Endothelial cell of hepatic sinusoid (primary cell): Measurements from ENCODE around the gene POLR3A.

Source experiments
- in situ Hi-C: cut with HindIII; loops from 2 replicates; pipeline ENCODE4 v1.10.0; 2017; ENCODE audit warnings: low sequenced_read_pairs

Gene POLR3A

GRCh38 chr10:78047314-78047891 lies 18.1 kb upstream of the POLR3A start:
- in situ Hi-C loops: loop anchor here (5.0 to 10.0 kb wide), 6 partner anchors 127 to 610 kb away; no protein-coding TSS in a partner anchor

- in situ Hi-C loops: loop anchor here (5.0 to 10.0 kb wide), 6 partner anchors 128 to 611 kb away; no protein-coding TSS in a partner anchor
Observed at GRCh38 chr10:78046711-78047269, 17.5 kb upstream of the POLR3A start.

DNA sequence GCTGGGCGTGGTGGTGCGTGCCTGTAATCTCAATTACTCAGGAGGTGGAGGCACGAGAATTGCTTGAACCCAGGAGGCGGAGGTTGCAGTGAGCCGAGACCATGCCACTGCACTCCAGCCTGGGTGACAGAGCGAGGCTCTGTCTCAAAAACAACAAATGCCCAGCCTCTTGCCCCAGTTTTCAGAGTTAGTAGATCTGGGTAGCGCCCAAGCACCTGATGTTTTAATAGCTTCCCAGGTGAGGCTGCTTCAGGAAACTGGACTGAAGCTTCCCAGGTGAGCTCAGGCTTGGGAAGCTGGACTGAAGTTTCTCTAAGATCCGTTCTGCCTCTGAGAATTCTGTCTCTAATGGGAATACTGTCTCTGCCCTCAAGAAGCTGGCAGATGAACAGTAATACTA lies 16.5 kb upstream of the POLR3A start:
- in situ Hi-C loops: loop anchor here (5.0 to 10.0 kb wide), 6 partner anchors 129 to 611 kb away; no protein-coding TSS in a partner anchor

DNA sequence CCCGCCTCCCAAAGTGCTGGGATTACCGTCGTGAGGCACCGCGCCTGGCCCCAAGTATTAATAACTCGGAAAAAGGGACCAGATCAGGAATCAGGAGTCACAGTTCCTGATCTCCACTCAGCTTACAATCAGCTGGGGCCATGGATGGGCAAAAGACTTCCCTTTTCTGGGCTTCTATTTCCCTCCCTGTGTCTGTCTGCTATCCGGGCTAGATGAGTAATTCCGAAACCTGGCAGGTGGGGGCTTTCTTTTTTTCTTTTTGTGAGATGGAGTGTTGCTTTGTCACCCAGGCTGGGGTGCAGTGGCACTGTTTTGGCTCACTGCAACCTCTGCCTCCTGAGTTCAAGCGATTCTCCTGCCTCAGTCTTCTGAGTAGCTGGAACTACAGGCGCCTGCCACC lies 15.9 kb upstream of the POLR3A start:
- in situ Hi-C loops: loop anchor here (5.0 to 10.0 kb wide), 6 partner anchors 130 to 612 kb away; no protein-coding TSS in a partner anchor

- in situ Hi-C loops: loop anchor here (5.0 to 10.0 kb wide), 6 partner anchors 130 to 613 kb away; no protein-coding TSS in a partner anchor
Observed at GRCh38 chr10:78044699-78045098, 15.4 kb upstream of the POLR3A start.

- in situ Hi-C loops: loop anchor here (10.0 kb wide), 5 partner anchors 131 to 541 kb away; no protein-coding TSS in a partner anchor
Observed at GRCh38 chr10:78044179-78044578, 14.9 kb upstream of the POLR3A start.

GRCh38 chr10:78042752-78043104 lies 13.4 kb upstream of the POLR3A start:
- in situ Hi-C loops: loop anchor here (10.0 kb wide), 5 partner anchors 132 to 542 kb away; no protein-coding TSS in a partner anchor

- in situ Hi-C loops: loop anchor here (10.0 kb wide), 5 partner anchors 133 to 543 kb away; no protein-coding TSS in a partner anchor
Observed at GRCh38 chr10:78042058-78042751, 12.9 kb upstream of the POLR3A start.

- in situ Hi-C loops: loop anchor here (10.0 kb wide), 5 partner anchors 133 to 543 kb away; no protein-coding TSS in a partner anchor
Observed at GRCh38 chr10:78041170-78042057, 12.1 kb upstream of the POLR3A start.

- in situ Hi-C loops: loop anchor here (10.0 kb wide), 5 partner anchors 135 to 545 kb away; no protein-coding TSS in a partner anchor
Observed at GRCh38 chr10:78039743-78040142, 10.4 kb upstream of the POLR3A start.

- in situ Hi-C loops: no loop called here
Observed at GRCh38 chr10:78038791-78039547, 9.7 kb upstream of the POLR3A start.

DNA sequence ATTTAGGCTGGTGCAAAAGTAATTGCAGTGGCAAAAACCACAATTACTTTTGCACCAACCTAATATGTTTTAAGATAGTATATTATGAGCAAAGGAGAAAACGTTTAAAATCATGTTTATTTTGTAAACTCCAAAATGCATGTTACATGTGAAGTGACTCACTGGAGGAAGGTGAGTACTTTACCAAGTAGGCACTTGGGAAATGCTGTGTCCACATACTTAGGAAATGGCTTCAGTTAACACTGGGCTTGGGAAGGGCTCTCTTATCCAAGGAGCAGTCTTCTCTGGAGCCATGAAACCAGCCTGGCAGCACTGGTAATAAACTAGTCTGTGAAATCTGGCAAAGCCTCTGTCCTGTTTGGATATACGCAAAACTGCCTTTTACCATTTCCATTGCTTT lies 8.8 kb upstream of the POLR3A start:
- in situ Hi-C loops: no loop called here

DNA sequence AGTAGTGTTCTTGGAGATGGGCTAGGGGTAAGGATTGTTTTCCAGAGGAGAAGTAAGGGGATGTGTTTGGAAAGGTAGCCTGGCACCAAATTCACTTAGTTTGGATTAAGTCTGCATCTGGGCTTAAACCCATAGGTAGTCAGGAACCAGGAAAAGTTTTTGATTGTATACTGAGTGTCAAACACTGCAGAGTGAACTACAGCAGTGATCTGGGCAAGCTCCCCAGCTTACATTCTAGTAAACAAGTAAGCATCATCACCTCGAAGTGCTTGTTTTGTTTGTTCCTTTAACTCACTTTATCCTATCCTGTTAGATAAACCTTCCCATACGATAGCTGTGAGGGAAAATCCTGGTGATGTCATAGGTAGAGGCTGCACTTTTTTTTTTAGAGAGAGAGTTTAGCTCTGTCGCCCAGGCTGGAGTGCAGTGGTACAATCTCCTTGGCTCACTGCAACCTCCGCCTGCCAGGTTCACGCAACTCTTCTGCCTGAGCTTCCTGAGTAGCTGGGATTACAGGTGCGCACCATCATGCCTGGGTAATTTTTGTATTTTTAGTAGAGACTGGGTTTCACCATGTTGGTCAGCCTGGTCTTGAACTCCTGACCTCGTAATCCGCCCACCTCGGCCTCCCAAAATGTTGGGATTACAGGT lies 6.7 kb upstream of the POLR3A start:
- in situ Hi-C loops: no loop called here

GRCh38 chr10:78035437-78035836 lies 6.1 kb upstream of the POLR3A start:
- in situ Hi-C loops: no loop called here

GRCh38 chr10:78035025-78035424 lies 5.7 kb upstream of the POLR3A start:
- in situ Hi-C loops: no loop called here

- in situ Hi-C loops: no loop called here
Observed at GRCh38 chr10:78033637-78034470, 4.5 kb upstream of the POLR3A start, which contains the start of gene RPS24. TSS of gene RPS24 (plus strand) at chr10:78033863. CDS start at chr10:78033902, 39 bp downstream.

DNA sequence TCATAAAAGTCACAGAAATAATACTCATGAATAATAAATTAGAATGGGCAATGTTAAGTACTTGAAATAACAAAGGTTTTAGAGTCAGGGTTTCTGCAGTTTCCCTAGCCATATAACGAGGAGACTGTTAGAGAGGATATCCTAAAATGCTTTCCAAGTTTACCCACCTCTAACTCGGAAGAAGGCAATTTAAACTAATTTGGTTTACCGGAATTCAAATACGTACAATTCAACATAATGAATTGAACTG lies 4.0 kb upstream of the POLR3A start:
- in situ Hi-C loops: no loop called here

DNA sequence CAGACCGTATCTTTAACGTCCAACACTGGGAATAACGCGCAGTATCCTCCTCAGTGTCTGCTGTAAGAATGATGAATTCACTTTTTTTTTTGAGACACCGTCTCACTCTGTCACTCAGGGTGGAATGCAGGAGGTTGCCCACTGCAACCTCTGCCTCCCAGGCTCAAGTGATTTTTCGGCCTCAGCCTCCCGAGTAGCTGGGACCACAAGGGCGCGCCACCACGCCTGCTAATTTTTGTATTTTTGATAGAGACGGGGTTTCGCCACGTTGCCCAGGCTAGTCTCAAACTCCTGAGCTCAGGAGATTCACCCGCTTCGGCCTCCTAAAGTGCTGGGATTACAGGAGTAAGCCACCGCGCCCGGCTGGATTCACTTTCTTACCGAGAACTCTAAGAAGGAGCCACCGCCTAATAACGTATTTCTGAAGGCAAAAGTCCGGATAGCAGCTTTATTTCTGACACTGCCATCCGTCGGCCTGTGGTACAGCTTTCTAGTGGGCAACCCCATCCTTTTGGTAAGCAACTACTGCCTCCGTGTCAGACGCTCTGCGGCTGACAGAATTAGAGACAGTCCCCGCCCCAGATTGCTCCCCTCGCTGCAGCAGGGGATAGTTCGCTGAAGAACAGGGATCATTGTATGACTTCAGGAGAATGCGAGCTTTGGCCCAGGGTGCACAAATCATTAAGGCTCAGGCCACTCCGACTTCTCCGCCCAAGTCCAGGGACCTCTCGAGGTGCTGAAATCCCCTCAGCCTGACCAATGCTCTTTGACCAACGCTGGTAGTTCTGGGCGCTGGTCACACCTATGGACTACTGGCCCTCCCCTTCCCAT lies 662 bp downstream of the POLR3A start:
- in situ Hi-C loops: no loop called here
